Body of pancreas (tissue), 4 donors: Measurements from ENCODE around the gene DEK.

Experiments used
- POLR2A ChIP-seq, 3 donors: fragments of 450-650 bp; IDR thresholded peaks; one replicate each; pipeline ENCODE4 v1.6.1; 2016; ENCODE audit warnings: antibody characterized with exemption in 3 of 3, mild to moderate bottlenecking in 2 of 3
- TF ChIP-seq, protein P1 (sequence below), 7 experiments: fragments of 450-650 bp in 4 of 7; fragments of 200-600 bp in 3 of 7; sonication (generic) in 3 of 7; IDR thresholded peaks; one replicate each; pipeline ENCODE4 v1.5.1; 2016 to 2019; ENCODE audit warnings: antibody characterized with exemption in 7 of 7

DNA sequence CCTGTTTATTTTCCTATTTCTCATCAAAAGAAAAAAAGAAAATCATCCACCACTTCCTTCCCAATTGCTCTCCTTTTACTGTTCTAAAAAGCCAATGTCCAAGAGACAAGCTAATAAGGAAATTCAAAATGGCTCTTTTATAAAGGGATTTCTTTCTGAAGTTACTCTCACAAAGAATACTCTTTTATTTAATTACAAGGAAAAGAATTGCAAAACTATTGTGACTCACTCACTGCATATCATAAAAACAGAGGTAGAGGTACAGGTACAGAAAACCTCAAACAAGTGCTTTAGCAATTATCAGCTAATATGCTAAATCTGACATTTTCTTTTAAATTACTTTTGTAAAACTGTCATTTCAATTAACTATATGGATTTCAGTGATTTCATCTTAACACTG lies 18.1 kb downstream of the DEK start:
- TF ChIP-seq, protein P1, sequence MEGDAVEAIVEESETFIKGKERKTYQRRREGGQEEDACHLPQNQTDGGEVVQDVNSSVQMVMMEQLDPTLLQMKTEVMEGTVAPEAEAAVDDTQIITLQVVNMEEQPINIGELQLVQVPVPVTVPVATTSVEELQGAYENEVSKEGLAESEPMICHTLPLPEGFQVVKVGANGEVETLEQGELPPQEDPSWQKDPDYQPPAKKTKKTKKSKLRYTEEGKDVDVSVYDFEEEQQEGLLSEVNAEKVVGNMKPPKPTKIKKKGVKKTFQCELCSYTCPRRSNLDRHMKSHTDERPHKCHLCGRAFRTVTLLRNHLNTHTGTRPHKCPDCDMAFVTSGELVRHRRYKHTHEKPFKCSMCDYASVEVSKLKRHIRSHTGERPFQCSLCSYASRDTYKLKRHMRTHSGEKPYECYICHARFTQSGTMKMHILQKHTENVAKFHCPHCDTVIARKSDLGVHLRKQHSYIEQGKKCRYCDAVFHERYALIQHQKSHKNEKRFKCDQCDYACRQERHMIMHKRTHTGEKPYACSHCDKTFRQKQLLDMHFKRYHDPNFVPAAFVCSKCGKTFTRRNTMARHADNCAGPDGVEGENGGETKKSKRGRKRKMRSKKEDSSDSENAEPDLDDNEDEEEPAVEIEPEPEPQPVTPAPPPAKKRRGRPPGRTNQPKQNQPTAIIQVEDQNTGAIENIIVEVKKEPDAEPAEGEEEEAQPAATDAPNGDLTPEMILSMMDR (IDR thresholded peaks at IDR 0.05), result no peak
- TF ChIP-seq POLR2A (IDR thresholded peaks at IDR 0.05), result no peak
